Lower lobe of right lung (tissue), 2 donors: ENCODE results near the gene COMMD10. TPM values are rescaled to one million over a fixed set of nuclear protein-coding genes. Genes with fewer than 3 reads are reported as not detected.

Source experiments
- ATAC-seq, 2 donors: fragments of 200-7000 bp; cut with Tn5 transposase; one replicate each; pipeline ENCODE4 v1.9.1; 2020 to 2022; ENCODE audit warnings: mild to moderate bottlenecking in 2 of 2, moderate library complexity in 2 of 2
- DNase-seq: peaks from one replicate; pipeline ENCODE4 v3.0.0-alpha.2; 2020
- H3K27ac ChIP-seq: fragments of 200-600 bp; one replicate; pipeline ENCODE4 v1.8.0; 2022
- H3K27me3 ChIP-seq: fragments of 200-600 bp; one replicate; pipeline ENCODE4 v1.8.0; 2022; ENCODE audit warnings: low read depth
- H3K36me3 ChIP-seq: fragments of 200-600 bp; one replicate; pipeline ENCODE4 v1.8.0; 2022; ENCODE audit warnings: mild to moderate bottlenecking
- H3K4me1 ChIP-seq: fragments of 200-600 bp; one replicate; pipeline ENCODE4 v1.8.0; 2022
- H3K4me3 ChIP-seq: fragments of 200-600 bp; one replicate; pipeline ENCODE4 v1.8.0; 2022; ENCODE audit warnings: mild to moderate bottlenecking
- H3K9me3 ChIP-seq: fragments of 200-600 bp; one replicate; pipeline ENCODE4 v1.8.0; 2022
- CTCF ChIP-seq: fragments of 200-600 bp; IDR thresholded peaks from one replicate; pipeline ENCODE4 v1.8.0; 2022; ENCODE audit warnings: antibody characterized with exemption, mild to moderate bottlenecking
- intact Hi-C: fragments of 100-400 bp; cut with DNase I; formaldehyde crosslinking; loops from one replicate; pipeline ENCODE4 v1.11.0; 2022
- total RNA-seq: library from RNA; stranded (reverse); fragmentation: NEBNext Ultra II Directional; extraction: Animal tissue kit (Norgen Biotek cat#: 25700); gene quantifications from one replicate; pipeline ENCODE4 v1.2.1, GENCODE V29; 2021
- donor health status: DM: no; HTN: yes; CAD: no; lungs with severe emphysema.

Gene COMMD10
- total RNA-seq, 1 donor from 2014 or later, result 33.8 TPM

- H3K36me3 ChIP-seq, result no peaks in the 10 kb centered on the region
- TF ChIP-seq CTCF, result no peak
- H3K4me3 ChIP-seq, result no peak overlapping the region
- no peak overlapping the region for H3K27ac ChIP-seq
- H3K4me1 ChIP-seq, result no peaks in the 10 kb centered on the region
- H3K9me3 ChIP-seq, result peaks cover 14% of the 10 kb centered on the region
- no peaks in the 10 kb centered on the region for H3K27me3 ChIP-seq
- intact Hi-C loops, result no loop called here
- DNase-seq, result no peak
- ATAC-seq, result no peak
Observed at GRCh38 chr5:116281309-116281708, 196.5 kb downstream of the COMMD10 start.

- no peak overlapping the region for H3K27ac ChIP-seq
- H3K4me1 ChIP-seq, result no peaks in the 10 kb centered on the region
- no peaks in the 10 kb centered on the region for H3K27me3 ChIP-seq
- intact Hi-C loops, result no loop called here
- peaks cover 17% of the 10 kb centered on the region for H3K9me3 ChIP-seq
- ATAC-seq, result no peak
- H3K36me3 ChIP-seq, result no peaks in the 10 kb centered on the region
- DNase-seq, result no peak
- no peak for TF ChIP-seq CTCF
- H3K4me3 ChIP-seq, result no peak overlapping the region
Observed at GRCh38 chr5:116288524-116288923, 203.7 kb downstream of the COMMD10 start.

GRCh38 chr5:116289276-116289675, 204.5 kb downstream of the COMMD10 start:
- no peaks in the 10 kb centered on the region for H3K4me1 ChIP-seq
- ATAC-seq (no peak), DNase-seq (no peak)
- no peak overlapping the region for H3K27ac ChIP-seq
- no peak overlapping the region for H3K4me3 ChIP-seq
- TF ChIP-seq CTCF, result no peak
- peaks cover 17% of the 10 kb centered on the region for H3K9me3 ChIP-seq
- no peaks in the 10 kb centered on the region for H3K36me3 ChIP-seq
- H3K27me3 ChIP-seq, result no peaks in the 10 kb centered on the region
- intact Hi-C loops, result no loop called here

- Histone ChIP-seq H3K36me3 (no peaks in the 10 kb centered on the region), H3K27me3 (no peaks in the 10 kb centered on the region), H3K27ac (no peak overlapping the region), H3K4me3 (no peak overlapping the region), H3K4me1 (no peaks in the 10 kb centered on the region), H3K9me3 (peaks cover 17% of the 10 kb centered on the region)
- no peak for TF ChIP-seq CTCF
- DNase-seq (no peak), ATAC-seq (no peak)
- intact Hi-C loops, result no loop called here
Observed at GRCh38 chr5:116291271-116291670, 206.4 kb downstream of the COMMD10 start.

- H3K4me1 ChIP-seq, result no peaks in the 10 kb centered on the region
- H3K36me3 ChIP-seq, result no peaks in the 10 kb centered on the region
- H3K4me3 ChIP-seq, result no peak overlapping the region
- H3K9me3 ChIP-seq, result peaks cover 12% of the 10 kb centered on the region
- no peaks in the 10 kb centered on the region for H3K27me3 ChIP-seq
- TF ChIP-seq CTCF, result no peak
- ATAC-seq (no peak), DNase-seq (no peak)
- no peak overlapping the region for H3K27ac ChIP-seq
- intact Hi-C loops, result no loop called here
Observed at GRCh38 chr5:116292321-116292720, 207.5 kb downstream of the COMMD10 start.
